Karpas-422 (cell line): Measurements from ENCODE around the gene IPPK. TPM values are rescaled to one million over a fixed set of nuclear protein-coding genes. Genes with fewer than 3 reads are reported as not detected.
A peak's percentile ranks its signal among the peaks of the same experiment; 100 is the strongest.

Source experiments
- DNase-seq: peaks from one replicate; pipeline ENCODE4 v3.0.0-alpha.2; 2015
- H2AFZ ChIP-seq: fragments of 200-600 bp; sonication (generic); 2 replicates; pipeline ENCODE4 v1.6.1; 2014; ENCODE audit warnings: antibody characterized with exemption, low read length, mixed read lengths
- H3K27ac ChIP-seq: fragments of 200-600 bp; sonication (generic); 2 replicates; pipeline ENCODE4 v1.5.1; 2014; ENCODE audit warnings: mild to moderate bottlenecking, low read length, moderate library complexity
- H3K27me3 ChIP-seq: fragments of 200-600 bp; sonication (generic); 2 replicates; pipeline ENCODE4 v1.6.1; 2014; ENCODE audit warnings: low read length, mixed read lengths
- H3K36me3 ChIP-seq: fragments of 200-600 bp; sonication (generic); 2 replicates; pipeline ENCODE4 v1.6.1; 2014; ENCODE audit warnings: low read length, mixed read lengths; ENCODE audit not compliant: insufficient read depth
- H3K4me1 ChIP-seq: fragments of 200-600 bp; sonication (generic); 2 replicates; pipeline ENCODE4 v1.6.1; 2014; ENCODE audit warnings: mild to moderate bottlenecking, low read length, mixed read lengths
- H3K4me2 ChIP-seq: fragments of 200-600 bp; sonication (generic); 2 replicates; pipeline ENCODE4 v1.6.1; 2014; ENCODE audit warnings: low read length, low read depth, mild to moderate bottlenecking; ENCODE audit not compliant: poor library complexity, severe bottlenecking
- H3K4me3 ChIP-seq: fragments of 200-600 bp; sonication (generic); 2 replicates; pipeline ENCODE4 v1.5.1; 2014; ENCODE audit warnings: mild to moderate bottlenecking, antibody characterized with exemption, low read length, mixed read lengths
- H3K79me2 ChIP-seq: fragments of 200-600 bp; sonication (generic); 2 replicates; pipeline ENCODE4 v1.6.1; 2014; ENCODE audit warnings: mild to moderate bottlenecking, low read length, mixed read lengths
- H3K9ac ChIP-seq: fragments of 200-600 bp; sonication (generic); 2 replicates; pipeline ENCODE4 v1.6.0; 2014; ENCODE audit warnings: low read length
- H3K9me2 ChIP-seq: fragments of 200-600 bp; sonication (generic), shearing (Covaris generic); replicated peaks from 2 replicates; pipeline ENCODE4 v1.6.0; 2014; ENCODE audit warnings: mild to moderate bottlenecking, low read length, moderate library complexity; ENCODE audit not compliant: insufficient read depth
- H3K9me3 ChIP-seq: fragments of 300-700, 200-600 bp; sonication (generic); 2 replicates; pipeline ENCODE4 v1.6.1; 2014; ENCODE audit warnings: low read length, mixed read lengths
- H4K20me1 ChIP-seq: fragments of 200-600 bp; sonication (generic); 2 replicates; pipeline ENCODE4 v1.6.1; 2014; ENCODE audit warnings: mild to moderate bottlenecking, antibody characterized with exemption, low read length, low read depth; ENCODE audit not compliant: insufficient read depth
- total RNA-seq: library from RNA; depleted of rRNA; stranded (reverse); fragments of >200 nt; shearing (Covaris generic); gene quantifications from 2 replicates; pipeline ENCODE4 v1.2.3, GENCODE V29; 2014; ENCODE audit warnings: low replicate concordance

Gene IPPK
- total RNA-seq, 1 experiment from 2014 or later = 18.3 TPM

DNA sequence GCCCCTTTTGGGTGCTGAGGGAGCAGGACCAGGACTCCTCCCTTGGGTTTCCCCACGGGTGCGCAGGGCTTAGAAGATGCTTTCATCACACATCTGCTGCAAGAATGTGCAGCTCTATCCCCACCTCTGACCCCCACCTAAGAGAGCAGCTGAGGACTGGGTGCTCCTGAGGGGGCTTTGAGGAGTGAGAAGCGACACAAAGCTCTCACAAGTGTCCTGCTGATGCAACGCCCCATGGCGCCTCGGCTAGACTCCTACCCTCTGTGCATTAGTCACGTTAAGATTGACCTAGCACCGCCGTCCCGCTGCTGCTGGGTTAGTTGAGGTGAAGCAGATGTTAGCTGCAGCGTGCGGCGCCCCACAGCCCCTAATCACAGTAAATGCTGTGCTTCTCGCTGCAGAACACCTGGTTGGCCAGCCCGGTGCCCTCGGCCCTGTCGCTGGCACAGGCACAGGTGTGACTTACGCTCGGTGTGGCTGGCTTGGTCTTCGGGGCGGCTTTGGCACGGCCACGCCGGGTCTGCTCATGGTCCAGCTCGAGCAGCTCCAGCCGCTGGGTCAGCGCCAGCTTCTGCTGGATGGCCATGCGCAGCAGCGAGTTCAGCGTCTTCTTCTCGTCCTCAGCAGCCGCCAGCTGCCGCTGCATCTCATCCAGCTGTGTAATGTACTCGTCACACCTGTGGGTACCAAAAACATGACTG lies 45.0 kb upstream of the IPPK start:
- DNase-seq = no peak
- Histone ChIP-seq H3K27ac (no peak overlapping the region), H3K79me2 (peaks cover 34% of the 10 kb centered on the region), H3K4me2 (no peak overlapping the region), H2AFZ (no peak overlapping the region), H3K9me3 (no peaks in the 10 kb centered on the region), H4K20me1 (no peaks in the 10 kb centered on the region), H3K27me3 (no peaks in the 10 kb centered on the region), H3K36me3 (peaks cover 17% of the 10 kb centered on the region), H3K9ac (no peak overlapping the region), H3K4me1 (peaks cover 34% of the 10 kb centered on the region), H3K4me3 (no peak overlapping the region), H3K9me2 (no peaks in the 10 kb centered on the region)

DNA sequence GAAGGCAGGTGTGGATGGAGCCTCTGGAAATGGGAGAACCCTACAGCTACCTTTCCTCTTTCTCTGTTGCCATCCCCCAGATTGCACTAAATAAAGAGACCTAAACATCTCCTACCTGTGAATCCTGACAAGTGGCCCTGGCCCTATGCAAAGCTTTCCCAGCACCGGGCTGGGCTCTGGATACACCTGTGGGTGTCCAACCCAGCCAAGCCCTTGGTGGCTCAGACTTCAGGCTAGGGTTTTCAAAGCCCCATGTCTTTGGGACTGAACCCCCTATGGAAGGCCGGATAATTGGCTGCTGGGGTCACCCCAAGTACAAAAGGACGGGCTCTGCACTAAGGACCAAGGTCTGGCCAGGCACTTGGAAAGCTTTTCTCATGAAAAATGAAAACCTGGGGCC lies 44.1 kb upstream of the IPPK start:
- H3K9me3 ChIP-seq = no peaks in the 10 kb centered on the region
- H3K36me3 ChIP-seq = peaks cover 15% of the 10 kb centered on the region
- no peaks in the 10 kb centered on the region for H3K27me3 ChIP-seq
- no peaks in the 10 kb centered on the region for H3K9me2 ChIP-seq
- H4K20me1 ChIP-seq = no peaks in the 10 kb centered on the region
- peaks cover 34% of the 10 kb centered on the region for H3K79me2 ChIP-seq
- no peak overlapping the region for H3K4me2 ChIP-seq
- H3K4me1 ChIP-seq = peaks cover 43% of the 10 kb centered on the region
- DNase-seq = no peak
- no peak overlapping the region for H3K9ac ChIP-seq
- no peak overlapping the region for H3K27ac ChIP-seq
- no peak overlapping the region for H2AFZ ChIP-seq
- H3K4me3 ChIP-seq = no peak overlapping the region

DNA sequence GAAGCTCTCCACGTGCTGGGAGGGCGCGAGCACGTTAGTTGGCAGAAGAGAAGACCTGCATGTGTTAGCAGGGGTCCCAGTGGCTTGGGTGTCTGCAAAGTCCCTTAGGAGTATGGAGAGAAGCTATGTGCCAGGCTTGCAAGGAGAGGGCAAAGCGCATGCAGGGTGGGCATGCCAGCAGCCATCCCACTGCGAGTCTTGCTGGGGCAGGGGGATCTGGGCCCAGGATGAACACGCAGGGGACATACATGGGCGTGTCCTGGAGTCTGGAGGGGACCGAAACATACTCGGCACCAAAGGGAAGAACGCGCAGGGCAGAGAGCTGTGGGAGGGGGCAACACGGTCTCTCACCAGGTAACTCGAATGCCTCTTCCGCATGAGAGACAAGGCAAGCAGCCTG lies 43.6 kb upstream of the IPPK start:
- no peaks in the 10 kb centered on the region for H4K20me1 ChIP-seq
- no peaks in the 10 kb centered on the region for H3K27me3 ChIP-seq
- H3K36me3 ChIP-seq = peaks cover 15% of the 10 kb centered on the region
- H3K9me2 ChIP-seq = no peaks in the 10 kb centered on the region
- H3K79me2 ChIP-seq = peaks cover 34% of the 10 kb centered on the region
- no peak for DNase-seq
- H3K27ac ChIP-seq = no peak overlapping the region
- H3K9me3 ChIP-seq = no peaks in the 10 kb centered on the region
- no peak overlapping the region for H2AFZ ChIP-seq
- H3K4me1 ChIP-seq = peaks cover 38% of the 10 kb centered on the region
- no peak overlapping the region for H3K4me3 ChIP-seq
- no peak overlapping the region for H3K9ac ChIP-seq
- no peak overlapping the region for H3K4me2 ChIP-seq

DNA sequence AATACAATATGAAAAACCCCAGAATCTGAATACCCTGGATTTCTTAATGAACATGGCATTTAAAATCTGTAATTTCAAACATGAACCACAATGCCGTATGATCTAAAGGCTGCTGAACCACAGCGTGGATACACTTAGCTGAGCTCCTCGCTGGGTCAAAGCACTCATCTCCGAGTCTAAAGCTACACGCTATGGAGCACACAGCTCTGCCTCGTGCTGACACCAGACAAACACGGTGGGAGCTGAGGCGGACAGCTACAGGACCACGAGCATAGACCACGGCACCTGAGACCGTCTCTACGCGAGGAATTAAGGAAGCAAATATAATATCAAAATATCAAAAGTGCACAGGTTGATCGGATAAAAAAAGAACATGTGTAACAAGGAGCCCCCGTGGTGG lies 42.8 kb upstream of the IPPK start:
- Histone ChIP-seq H3K79me2 (peaks cover 34% of the 10 kb centered on the region), H2AFZ (no peak overlapping the region), H4K20me1 (no peaks in the 10 kb centered on the region), H3K9me2 (no peaks in the 10 kb centered on the region), H3K9ac (no peak overlapping the region), H3K9me3 (no peaks in the 10 kb centered on the region), H3K4me2 (no peak overlapping the region), H3K4me3 (no peak overlapping the region), H3K27ac (no peak overlapping the region), H3K4me1 (peaks cover 31% of the 10 kb centered on the region), H3K36me3 (peaks cover 15% of the 10 kb centered on the region), H3K27me3 (no peaks in the 10 kb centered on the region)
- no peak for DNase-seq

DNA sequence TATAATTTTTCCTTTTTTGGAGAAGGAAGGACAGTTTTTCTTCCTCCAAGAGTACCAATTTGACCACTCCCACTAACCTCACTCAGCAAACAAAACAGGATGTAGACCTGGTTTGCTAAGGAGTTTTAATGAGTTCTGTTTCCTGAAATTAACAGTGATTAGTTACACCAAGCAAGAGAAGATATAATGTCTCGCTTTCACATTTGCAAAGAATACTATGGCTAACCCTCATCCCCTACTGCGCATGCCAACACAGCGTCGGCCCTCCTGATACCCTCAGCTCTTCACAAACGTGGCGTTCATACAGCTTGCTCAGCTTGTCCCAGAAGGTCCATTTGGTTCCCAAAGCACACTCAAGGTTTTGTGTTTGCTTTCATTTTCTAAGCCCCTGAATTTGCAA lies 41.9 kb upstream of the IPPK start:
- Histone ChIP-seq H3K4me3 (no peak overlapping the region), H3K9ac (no peak overlapping the region), H3K36me3 (peaks cover 15% of the 10 kb centered on the region), H3K79me2 (peaks cover 32% of the 10 kb centered on the region), H2AFZ (no peak overlapping the region), H4K20me1 (no peaks in the 10 kb centered on the region), H3K9me2 (no peaks in the 10 kb centered on the region), H3K4me1 (peaks cover 22% of the 10 kb centered on the region), H3K27ac (no peak overlapping the region), H3K27me3 (no peaks in the 10 kb centered on the region), H3K4me2 (no peak overlapping the region), H3K9me3 (no peaks in the 10 kb centered on the region)
- no peak for DNase-seq

DNA sequence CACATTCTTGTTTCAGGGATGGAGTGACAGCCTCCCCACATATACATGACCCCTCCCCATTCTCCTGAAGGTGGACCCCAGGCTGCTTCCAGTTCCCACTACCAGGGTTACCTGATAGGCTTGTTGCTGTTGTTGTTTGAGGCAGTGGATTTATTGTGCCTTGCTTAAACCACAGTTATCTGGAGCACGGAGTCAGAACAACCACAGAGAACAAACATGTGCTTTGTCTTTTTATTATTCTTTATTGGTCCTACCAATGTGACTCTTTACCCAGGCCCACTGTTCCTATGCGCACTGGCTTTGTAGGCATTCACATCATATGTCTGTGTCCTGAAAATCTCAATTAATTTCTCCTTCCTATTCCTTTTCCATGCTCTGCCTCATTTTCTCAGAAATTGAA lies 41.2 kb upstream of the IPPK start:
- no peaks in the 10 kb centered on the region for H3K9me3 ChIP-seq
- H3K27me3 ChIP-seq = no peaks in the 10 kb centered on the region
- H3K4me1 ChIP-seq = peaks cover 18% of the 10 kb centered on the region
- H3K79me2 ChIP-seq = peaks cover 28% of the 10 kb centered on the region
- no peak overlapping the region for H3K4me2 ChIP-seq
- no peak overlapping the region for H3K4me3 ChIP-seq
- H3K36me3 ChIP-seq = peaks cover 15% of the 10 kb centered on the region
- H3K9ac ChIP-seq = no peak overlapping the region
- no peak for DNase-seq
- H3K9me2 ChIP-seq = no peaks in the 10 kb centered on the region
- no peak overlapping the region for H3K27ac ChIP-seq
- no peak overlapping the region for H2AFZ ChIP-seq
- H4K20me1 ChIP-seq = no peaks in the 10 kb centered on the region

DNA sequence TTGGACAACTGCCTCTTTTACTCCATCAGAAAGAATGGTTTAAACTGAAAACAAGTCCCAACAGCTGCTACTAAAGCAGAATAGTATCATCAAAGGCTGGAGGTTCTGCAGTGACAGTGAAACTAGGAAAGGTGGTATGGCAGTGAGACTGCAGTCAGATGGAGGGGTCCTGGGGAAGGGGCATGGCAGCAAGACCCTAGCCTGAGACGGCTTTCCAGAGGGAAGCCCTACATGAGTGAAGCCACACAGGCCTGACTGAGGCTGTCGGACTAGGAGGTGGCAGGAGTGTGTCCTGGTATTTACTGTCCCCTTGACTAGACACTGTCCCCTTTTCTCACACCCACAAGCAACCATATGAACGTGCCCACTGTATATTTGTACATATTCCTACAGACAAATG lies 40.4 kb upstream of the IPPK start:
- Histone ChIP-seq H3K79me2 (peaks cover 24% of the 10 kb centered on the region), H3K9ac (no peak overlapping the region), H3K27ac (no peak overlapping the region), H3K4me3 (no peak overlapping the region), H2AFZ (no peak overlapping the region), H3K4me1 (peaks cover 18% of the 10 kb centered on the region), H3K27me3 (no peaks in the 10 kb centered on the region), H3K9me3 (no peaks in the 10 kb centered on the region), H3K36me3 (peaks cover 7% of the 10 kb centered on the region), H3K4me2 (no peak overlapping the region), H4K20me1 (no peaks in the 10 kb centered on the region), H3K9me2 (no peaks in the 10 kb centered on the region)
- no peak for DNase-seq

DNA sequence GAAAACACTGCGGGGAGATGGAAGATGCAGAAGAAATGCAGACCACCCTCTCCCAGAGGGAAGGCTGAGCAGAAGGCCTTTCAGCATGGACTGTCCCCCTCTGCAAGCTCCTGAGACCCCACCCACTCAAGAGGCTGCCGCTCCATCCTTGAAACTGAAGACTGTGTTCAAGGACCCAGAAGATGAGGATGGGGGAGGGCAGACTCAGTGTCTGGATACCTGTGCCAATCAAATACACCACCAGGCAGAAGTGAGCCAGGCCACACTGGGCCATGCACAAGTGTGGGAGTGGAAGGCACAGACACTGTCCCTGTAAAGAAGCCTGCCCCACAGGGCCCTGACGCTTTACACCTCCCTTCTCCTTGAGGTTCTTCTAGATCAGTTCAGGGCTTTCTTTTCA lies 40.0 kb upstream of the IPPK start:
- no peak for DNase-seq
- H2AFZ ChIP-seq = no peak overlapping the region
- peak overlapping the region; percentile 33; the same call in 1 of the 2 replicates for H3K27ac ChIP-seq
- peaks cover 22% of the 10 kb centered on the region for H3K79me2 ChIP-seq
- no peaks in the 10 kb centered on the region for H3K27me3 ChIP-seq
- H3K4me2 ChIP-seq = no peak overlapping the region
- no peak overlapping the region for H3K9ac ChIP-seq
- H3K4me3 ChIP-seq = no peak overlapping the region
- no peaks in the 10 kb centered on the region for H3K9me3 ChIP-seq
- H4K20me1 ChIP-seq = no peaks in the 10 kb centered on the region
- peaks cover 18% of the 10 kb centered on the region for H3K4me1 ChIP-seq
- peaks cover 3% of the 10 kb centered on the region; the same call in 1 of the 2 replicates for H3K36me3 ChIP-seq
- no peaks in the 10 kb centered on the region for H3K9me2 ChIP-seq
